Umbilical cord (tissue), 2 donors: ENCODE data around the gene DNAJB5. TPM values are rescaled to one million over a fixed set of nuclear protein-coding genes. Genes with fewer than 3 reads are reported as not detected.
A peak's percentile ranks its signal among the peaks of the same experiment; 100 is the strongest.
"Not testable (repeated sequence)": the region's sequence is repeated elsewhere in the genome, so short reads cannot be mapped to it uniquely, and the experiment has no call there.

Experiments
- DNase-seq: peaks from one replicate; pipeline ENCODE4 v3.0.0-alpha.2; 2015; ENCODE audit warnings: low spot score
- total RNA-seq: library from RNA; depleted of rRNA; stranded (reverse); fragments of >200 nt; gene quantifications from one replicate; pipeline ENCODE4 v1.2.3, GENCODE V29; 2014; ENCODE audit warnings: low replicate concordance; ENCODE audit not compliant: insufficient read depth

Gene DNAJB5
- total RNA-seq, result 28.6 TPM

GRCh38 chr9:34989003-34989945 lies at the start of gene DNAJB5:
Gene DNAJB5 (plus strand): TSS chr9:34989745. CDS start chr9:34990631, 886 bp downstream.
- peak; percentile 100 for DNase-seq

DNA sequence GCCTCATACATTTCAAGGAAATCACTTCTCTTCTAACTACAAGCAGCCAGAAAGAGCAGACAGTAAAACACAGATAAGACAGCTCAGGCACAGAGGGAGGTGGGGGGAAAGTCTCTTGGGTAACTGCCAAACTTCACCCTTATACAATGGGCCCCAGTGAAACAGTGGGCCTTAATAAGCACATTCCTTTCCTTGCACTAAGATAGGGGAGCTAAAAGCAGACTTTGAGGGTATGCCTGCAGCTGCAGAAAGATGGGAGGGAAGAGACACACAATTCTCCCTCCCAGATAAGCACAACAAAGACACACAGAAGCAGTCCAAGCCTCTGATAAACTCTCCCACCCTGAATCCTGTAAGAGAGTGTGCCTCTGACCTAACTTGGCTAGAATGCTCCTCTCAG lies 49.6 kb upstream of the DNAJB5 start:
- DNase-seq, result peak; percentile 86

GRCh38 chr9:34948451-34948850 lies 41.1 kb upstream of the DNAJB5 start:
- DNase-seq, result no peak

DNA sequence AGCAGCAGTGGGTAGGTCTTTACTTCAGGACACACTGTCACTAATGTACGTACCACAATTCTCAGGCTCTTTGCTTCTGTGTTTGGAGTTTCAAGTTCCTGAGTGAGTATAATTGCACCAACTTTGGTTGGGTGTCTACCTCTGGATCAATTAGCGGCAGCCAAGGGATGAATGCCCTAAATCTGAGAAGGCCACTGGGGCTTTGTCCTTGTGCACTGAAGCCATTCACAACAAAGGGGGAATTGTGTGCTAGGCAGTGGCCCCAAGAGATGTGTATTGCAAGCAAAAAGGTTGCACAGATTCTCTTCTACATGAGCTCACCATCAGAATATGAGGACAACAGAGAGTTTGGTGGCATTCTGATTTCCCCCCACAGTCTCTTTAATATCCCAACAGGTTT lies 35.3 kb upstream of the DNAJB5 start:
- no peak for DNase-seq

- DNase-seq, result not testable (repeated sequence)
Observed at GRCh38 chr9:34956066-34956465, 33.5 kb upstream of the DNAJB5 start.

- no peak for DNase-seq
Observed at GRCh38 chr9:34956648-34957047, 32.9 kb upstream of the DNAJB5 start.

DNA sequence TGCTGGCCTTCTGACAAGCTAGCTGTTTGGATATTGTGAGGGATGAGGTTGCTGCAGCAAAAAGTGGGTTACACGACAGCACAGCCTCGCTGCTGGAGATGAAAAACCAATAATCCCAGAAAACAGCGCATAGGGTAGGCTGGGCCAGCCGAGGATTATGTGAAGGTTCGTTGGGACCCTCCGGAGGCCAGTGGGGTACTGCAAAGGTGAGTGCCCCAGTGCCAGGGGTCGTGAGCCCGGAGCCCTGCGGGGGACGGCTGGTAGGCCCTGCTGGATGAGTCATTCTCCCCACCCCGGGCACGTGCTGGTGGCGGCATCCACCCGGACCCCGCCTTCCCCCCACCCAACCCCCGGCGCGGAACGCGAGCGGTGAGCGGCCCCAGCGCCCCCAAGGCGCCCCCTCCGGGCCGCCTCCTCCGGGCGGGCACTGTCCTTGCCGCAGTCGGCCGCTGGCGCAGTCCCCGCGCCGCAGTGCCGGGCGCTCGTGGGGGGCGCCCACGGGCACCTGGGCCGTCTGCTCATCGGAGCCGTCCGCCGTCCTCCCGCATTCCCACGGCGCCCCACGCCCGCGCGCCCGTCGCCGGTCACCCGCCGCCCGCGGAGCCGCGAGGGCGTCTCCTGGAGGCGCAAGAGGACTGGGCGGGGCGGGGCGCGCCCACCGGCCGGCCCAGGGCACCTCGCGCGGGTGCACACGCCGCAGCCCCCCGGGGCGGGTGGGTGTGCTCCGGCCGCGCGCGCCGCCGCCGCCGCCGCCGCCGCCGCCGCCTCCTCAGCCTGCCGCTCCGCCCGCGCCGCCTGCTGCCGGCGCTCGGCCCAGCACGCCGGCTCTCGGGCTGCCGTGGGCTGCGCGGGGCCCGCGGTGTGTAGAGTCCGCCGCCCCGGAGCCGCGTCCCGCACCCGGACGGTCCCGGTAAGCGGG lies 31.8 kb upstream of the DNAJB5 start, which contains the start of gene PHF24:
Gene PHF24, plus strand, starts transcription at position 794 of the 919 bp plus-strand sequence. CDS start 13,014 bp downstream, outside the sequence.
- DNase-seq, result peak; percentile 9

DNA sequence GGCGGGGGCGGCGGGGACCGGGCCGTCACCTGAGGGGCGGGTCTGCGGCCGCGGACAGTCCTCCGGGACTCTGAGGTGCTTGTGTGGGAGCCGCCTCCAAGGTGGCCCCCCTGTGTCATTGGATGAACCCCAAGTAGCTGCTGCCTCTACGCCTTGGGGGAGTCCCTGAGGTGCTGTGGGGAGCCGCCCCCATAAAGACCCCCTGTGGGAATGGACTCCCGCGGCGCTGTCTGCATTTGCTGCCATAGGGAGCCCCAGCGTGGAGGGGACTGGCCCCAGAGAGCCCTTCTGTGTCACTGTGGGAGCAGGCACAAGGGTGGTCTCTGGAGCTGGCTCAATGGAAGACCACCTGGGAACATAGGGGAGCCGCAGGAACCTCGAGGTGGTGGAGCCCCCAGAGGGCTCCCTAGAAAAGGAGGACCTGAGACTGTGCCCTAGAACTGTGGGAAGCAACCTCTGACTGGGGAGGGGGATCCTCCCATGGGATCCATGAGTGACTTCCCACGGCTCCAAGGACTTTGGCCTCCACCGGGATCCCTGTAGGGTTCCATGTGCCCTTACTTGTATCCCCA lies 31.0 kb upstream of the DNAJB5 start:
- no peak for DNase-seq

DNA sequence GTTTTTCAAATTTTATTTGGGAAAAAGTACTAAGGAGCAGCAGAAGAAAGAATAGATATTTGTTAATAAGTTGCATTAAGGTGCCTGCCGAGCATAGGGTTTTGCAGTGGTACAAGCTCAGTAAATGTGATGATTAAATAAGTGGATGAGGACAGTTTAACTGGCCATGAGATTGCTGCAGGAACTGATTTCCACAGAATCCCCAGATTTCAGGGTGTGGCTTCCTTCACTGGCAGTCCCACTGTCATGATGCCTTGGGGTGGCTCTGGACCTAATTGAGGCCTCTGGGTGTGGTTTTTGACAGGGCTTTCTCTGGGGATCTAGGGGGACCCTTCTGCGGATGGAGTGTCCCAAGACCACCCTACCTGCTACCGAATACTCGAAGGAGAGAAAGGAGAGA lies 30.1 kb upstream of the DNAJB5 start:
- DNase-seq, result no peak

DNA sequence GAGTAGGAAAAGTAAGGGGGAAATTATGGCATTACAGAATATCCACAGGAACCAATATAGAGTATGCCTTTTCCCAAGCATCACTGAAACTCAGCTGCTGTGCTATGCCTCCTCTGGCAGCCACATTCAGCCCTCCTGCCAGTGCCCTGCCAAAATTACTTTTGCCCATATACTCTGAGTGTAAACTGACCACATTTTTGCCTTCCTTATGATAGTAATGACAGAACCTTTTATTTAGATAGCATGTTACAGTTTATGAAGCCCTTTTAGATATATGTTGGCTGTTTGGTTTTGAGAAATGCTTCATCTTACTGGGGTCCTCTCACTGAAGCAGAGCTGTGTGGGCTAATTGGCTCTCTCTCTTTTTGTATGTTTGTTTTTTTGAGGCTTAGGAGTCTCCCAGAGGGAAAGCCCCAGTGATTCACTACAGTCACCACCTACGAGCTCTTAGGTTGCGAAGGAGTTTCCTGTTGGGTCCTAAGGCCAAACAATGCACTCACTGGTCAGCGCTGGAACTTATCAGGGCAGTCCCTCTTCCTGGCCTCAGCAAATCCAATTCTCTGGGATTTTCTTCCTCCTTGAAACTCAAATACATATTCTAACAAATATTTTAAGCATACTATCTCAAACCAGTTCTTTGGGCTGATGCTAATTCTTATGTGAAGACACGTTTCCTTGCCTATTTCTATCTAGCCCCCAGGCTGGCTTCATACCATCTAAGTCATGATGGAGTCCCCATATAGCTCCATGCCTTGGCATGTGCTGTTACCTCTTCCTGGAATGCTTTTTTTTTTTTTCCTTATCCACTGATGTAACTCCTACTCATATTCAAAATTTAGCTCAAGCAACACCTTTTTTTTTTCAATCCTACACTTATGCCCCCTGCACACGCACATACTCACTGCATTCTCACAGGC lies 27.7 kb upstream of the DNAJB5 start:
- DNase-seq, result peak; percentile 20

DNA sequence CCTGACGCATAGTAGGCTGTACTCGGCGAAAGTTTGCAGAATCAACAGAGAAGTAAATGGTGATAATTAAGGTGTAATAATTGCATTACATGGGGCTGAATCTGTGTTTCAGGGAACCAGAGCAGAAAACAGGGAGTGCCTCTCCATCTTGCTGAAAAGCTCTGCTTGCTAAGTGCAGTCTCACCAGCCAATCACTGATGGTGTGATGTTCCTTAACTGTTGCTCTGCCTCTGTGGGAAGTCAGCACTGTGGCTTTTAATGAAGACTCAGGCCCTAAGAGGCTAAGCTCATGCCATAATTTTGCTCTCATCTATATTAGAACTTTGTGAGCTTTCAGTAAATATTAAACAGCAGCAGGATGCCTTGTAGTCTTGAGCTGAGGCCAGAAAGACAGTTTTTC lies 27.0 kb upstream of the DNAJB5 start:
- DNase-seq, result no peak

DNA sequence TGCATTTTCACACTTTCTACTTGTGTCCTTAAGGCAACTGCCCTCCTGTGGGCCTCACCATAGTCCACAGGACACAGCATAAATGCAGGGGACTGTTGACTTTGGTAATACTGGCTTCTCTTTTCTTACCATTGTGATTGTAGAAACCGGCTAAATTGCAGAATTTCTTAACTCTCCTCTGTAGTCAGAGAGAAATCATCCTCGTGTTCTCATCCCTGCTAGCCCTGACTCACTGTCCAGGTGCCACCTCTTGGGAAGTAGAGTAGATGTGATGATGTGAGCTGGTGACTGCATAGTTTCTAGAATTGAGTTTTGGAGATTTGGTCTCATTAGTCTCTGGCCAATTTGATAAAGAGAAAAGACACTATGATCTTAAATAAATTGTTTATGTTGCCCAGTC lies 26.0 kb upstream of the DNAJB5 start:
- no peak for DNase-seq

DNA sequence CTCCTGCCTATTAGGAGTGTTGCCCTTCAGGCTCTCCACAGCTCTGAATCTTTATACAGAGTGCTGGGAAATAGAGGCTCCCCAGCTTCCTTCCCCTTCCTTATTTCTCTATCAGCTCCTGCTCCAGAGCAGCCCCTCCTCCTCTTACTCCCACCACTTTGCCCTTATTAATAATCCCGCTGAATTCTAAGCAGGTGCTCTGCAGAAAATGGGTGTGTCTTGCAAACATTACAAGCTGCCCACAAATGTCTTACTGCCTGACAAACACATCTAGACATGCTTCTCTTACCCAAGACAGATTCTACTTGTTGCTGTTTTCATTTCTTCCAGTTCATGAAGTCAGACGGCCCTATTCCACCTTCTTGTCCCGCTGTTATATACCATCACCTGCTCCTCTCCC lies 25.1 kb upstream of the DNAJB5 start:
- no peak for DNase-seq

DNA sequence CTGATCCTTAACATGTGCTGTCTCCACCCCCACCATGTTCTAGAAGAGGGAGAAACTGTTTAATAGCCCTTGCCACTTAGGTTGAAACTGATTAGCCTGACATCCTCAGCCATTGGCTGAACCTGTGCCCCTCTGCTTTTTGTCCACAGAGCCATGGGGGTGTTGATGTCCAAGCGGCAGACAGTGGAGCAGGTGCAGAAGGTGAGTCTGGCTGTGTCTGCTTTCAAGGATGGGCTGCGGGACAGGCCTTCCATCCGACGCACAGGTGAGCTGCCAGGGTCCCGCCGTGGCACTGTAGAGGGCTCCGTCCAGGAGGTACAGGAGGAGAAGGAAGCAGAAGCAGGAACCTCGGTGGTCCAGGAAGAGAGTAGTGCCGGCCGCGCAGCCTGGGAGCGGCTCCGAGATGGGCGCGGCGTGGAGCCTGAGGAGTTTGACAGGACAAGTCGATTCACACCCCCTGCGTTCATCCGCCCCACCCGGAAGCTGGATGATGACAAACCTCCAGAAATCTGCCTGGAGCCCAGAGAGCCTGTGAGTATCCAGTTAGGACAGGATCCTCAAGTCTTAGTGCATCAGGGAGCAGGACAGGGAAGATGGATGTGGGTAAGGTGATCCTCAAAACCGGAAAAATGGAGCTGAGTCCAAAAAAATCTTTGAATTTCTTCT lies 18.3 kb upstream of the DNAJB5 start:
- DNase-seq, result no peak

- DNase-seq, result no peak
Observed at GRCh38 chr9:34974664-34975063, 14.9 kb upstream of the DNAJB5 start.

DNA sequence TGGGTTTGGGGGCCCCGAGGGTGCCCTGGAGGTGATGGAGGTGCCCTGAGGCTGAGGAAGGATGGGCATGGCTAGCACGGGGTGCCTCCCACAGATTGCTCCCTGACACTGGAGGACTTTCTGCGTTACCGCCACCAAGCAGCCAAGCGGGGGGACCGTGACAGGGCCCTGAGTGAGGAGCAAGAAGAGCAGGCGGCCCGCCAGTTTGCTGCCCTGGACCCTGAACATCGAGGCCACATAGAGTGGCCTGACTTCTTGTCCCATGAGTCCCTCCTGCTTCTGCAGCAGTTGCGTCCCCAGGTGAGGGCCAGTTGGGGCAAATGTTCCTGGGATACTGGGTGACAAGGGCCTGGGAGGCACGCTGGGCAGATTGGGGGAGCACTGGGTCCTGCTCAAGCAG lies 13.1 kb upstream of the DNAJB5 start:
- DNase-seq, result no peak

DNA sequence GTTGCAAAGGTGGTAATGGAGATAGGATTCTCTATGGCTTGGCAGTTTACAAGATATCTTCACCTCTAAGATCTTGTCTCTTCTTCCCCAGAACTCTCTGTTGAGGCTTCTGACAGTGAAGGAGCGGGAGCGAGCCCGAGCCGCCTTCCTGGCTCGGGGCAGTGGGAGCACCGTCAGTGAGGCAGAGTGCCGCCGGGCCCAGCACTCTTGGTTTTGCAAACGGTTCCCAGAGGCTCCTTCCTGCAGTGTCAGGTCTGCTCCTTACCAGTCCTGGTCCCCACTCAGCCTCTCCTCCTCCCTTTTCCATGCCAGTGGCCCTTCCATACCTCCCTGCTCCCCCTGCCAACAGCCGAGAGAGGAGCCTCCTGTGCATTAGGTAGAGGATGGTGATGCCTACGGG lies 12.6 kb upstream of the DNAJB5 start:
- DNase-seq, result no peak

- no peak for DNase-seq
Observed at GRCh38 chr9:34980181-34980761, 9.3 kb upstream of the DNAJB5 start.

DNA sequence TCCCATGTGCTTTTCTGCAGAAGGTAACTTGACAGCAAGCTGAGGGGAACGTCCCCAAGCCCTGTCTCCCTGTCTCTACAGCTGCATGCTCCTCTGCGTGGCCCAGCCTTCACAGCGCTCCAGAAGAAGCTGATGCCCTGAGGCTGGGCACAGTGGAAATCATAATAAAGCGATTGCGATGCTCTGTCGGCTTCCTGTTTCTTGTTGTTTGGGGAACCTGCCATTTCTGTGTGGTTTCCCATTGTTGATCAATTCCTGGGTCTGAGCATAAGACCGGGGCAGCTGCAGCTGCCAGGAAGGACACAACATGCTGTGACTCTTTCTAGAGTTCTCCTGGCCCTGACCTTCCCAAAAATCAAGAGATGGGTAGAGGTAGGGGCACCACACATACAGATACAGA lies 7.2 kb upstream of the DNAJB5 start:
- no peak for DNase-seq

DNA sequence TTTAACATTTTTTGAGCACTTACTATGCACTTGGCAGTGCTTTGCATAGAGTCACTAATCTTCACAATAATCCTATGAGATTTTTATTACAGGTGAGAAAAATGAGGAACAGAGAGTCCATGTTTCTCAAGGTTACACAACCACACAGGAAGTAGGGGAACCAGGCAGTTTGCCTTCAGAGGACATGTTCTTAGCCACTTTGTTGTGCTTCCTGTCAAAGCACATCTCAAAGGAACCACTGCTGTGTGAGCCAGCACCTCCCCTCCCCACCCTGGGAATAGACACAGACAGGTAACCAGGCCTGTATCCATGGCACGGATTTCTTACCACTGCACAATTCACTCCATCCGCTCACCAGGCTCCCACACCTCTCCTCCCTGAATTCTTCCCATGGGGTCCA lies 6.3 kb upstream of the DNAJB5 start:
- no peak for DNase-seq
